HG03565 (cell line): Measurements from ENCODE around the gene PMPCA.

Source experiments
- ATAC-seq: cut with Tn5 transposase; IDR thresholded peaks from one replicate; pipeline ENCODE4 v1.9.1; 2021; ENCODE audit warnings: mild to moderate bottlenecking, moderate library complexity; ENCODE audit not compliant: unreplicated experiment

PMPCA gene

DNA sequence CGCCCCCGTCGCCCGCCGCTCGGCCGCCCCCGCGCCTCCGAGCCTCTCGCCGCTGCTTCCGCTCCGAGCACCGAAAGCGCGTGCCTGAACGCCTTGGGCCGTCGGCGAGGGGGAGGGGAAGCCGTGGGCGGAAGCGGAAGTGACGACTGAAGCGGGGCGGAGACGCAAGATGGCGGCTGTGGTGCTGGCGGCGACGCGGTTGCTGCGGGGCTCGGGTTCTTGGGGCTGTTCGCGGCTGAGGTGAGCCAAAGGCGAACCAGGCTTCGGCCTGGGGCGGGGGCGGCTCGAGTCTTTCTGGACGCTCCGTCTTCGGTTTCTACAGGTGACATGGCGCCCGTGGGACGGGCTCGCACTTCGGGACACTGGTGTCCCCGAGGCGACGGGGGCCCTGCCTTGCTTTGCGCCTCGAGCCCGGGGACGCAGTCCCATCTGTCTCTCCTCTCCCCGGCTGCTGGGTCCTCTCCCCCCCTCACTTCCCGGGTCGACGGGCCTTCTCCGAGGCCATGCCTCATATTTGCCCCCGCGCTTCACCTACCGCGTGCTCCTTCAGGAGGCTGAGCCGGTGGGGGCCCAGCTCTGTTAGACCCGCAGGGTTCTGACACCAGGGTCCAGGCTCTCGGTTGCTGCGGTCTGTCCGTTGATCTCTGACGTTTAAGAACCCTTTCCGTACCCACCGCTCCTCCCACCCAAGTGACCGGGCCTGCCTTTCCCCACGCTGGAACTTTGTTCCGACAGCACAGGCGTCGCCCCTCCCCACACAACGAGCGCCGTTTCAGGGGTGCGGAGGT, at the start of gene PMPCA, which contains the start of gene ENTR1:
Gene PMPCA (plus strand): TSS at position 159 of the 788 bp plus-strand sequence. CDS start 11 bp downstream, at position 170.
Gene ENTR1 (minus strand): TSS at position 115 of the 788 bp plus-strand sequence. CDS start 217 bp downstream, outside the sequence.
- peak; percentile 77 for ATAC-seq

GRCh38 chr9:136361047-136361753, 49.3 kb upstream of the PMPCA start:
- ATAC-seq = no peak

DNA sequence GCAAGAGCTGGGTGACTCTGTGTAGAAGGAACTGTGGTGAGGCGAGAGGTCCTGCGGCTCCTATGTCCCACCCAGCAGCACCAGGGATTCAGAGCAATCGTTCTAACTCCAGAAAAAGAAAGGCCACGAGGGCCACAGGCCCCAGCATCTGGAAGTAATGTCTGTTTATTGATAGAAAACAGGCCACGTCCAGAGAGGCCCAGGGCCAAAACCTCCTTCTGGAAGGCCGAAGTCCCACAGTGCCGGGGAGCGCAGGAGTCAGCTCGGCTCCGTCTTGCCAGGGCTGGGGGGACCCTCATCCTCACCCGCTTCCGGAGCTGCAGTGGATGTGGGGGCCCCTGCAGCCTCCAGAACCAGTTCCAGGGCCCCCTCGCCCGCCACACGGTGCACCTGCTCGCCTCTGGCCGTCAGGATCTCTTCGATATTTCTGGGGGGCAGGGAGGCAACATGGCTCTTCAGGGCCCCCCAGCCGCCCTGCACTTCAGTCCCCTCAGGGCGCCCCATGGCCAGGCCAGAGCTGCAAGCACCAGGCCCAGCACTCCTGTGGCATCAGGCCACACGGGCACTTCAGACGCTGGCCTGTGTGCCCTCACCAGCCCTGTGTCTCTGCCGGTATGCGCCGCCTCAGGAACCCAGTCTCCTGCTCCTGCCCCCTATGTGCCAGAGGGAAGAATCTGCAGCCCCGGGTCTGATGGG, 48.6 kb upstream of the PMPCA start:
- ATAC-seq = no peak

DNA sequence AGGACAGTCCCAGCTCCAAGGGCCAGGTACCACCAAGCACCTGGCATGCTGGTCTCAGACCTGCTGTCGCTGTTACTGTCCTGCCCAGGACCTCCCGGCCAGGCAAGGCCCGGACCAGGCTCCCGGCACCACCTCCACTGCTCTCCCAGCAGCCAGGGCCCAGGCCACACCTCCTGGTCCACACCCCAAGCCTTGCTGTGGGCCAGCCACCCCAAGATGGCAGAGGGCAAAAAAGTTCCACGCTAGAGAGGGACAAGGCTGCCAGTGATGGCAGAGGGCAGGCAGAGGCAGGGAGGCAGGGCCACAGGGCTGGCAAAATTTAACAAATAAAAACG, 48.0 kb upstream of the PMPCA start:
- ATAC-seq = no peak

DNA sequence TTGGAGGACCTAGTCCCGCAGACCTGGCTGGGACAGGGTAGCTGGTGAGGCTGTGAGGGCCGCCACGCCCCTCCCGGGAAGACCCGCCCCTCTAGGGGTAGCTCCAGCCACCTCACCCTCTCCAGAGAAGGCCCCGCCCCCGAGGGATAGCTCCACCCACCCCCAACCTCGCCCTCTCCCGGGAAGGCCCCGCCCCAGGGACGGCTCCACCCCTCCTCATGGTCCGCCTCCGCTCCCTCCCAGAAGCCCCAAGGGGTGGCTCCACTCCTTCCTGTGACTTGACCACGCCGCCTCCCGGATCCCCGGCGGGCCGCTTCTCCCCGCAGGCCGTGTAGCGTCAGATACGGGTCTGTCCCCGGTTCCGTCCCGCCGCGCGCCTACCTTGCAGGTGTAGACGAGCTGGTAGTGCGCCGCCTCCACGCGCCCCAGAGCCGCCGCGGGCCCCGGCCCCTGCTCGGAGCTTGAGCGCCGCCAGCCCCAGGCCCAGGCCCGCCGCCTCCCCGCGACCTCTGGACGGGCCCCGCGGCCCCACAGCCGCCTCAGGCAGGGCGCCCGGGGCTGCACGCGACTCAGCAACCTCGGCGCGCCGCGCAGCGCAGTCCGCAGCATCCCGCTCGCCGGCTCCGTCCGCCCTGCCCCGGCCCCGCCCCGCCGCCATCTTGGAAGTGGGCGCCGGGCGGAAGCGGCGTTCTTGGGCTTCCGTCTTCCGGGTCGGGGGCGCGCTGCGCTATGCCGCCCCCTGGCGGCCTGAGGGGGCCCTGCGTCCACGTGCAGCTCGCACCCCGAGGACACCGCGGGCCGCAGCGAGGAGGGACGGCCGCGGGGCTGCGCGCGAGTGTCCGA, 47.1 kb upstream of the PMPCA start, which contains the start of gene DNLZ:
Gene DNLZ (minus strand): TSS at position 639 of the 843 bp plus-strand sequence. CDS start 30 bp downstream, at position 609.
- peak; percentile 56 for ATAC-seq

- ATAC-seq = no peak
Observed at GRCh38 chr9:136363949-136364748, 46.3 kb upstream of the PMPCA start.

DNA sequence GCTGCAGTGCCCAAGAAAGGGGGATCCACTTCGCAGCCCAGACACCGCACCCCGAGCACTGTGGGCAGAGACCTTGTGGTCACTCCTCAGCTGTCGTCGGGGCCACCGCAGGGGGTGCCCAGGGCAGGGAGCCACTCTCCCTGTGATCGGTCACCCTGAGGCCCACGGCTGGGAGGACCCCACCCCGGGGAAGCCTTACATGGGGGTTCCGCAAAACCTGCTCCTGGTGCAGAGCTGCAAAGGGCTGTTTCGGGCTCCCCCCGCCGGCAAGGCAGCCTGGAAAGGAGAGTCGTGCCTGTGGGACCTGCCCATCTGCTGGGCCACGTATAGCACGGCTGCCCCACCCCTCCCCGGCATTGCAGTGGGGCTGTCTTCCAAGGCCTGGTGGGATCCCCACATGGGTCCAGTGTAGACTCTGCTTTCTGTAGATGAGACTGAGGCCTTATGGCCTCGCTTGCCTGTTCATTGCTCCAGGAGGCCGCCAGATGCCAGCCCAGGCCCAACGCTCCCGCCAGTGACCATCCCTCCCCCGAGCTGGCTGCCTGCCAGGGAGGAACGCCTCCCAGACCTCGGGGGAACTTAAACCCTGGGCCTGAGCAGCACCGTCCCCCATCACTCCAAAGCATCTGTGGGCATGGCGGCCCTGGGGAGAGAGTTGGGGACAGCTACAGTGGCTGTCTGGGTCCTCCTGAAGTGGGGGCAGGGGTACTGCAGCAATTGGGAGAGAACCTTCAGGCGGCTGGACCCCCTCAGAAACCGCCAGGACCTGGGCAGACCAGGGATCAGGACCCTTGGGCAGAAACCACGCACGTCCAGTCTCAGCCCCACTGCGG, 45.3 kb upstream of the PMPCA start:
- no peak for ATAC-seq

GRCh38 chr9:136365775-136366222, 44.7 kb upstream of the PMPCA start:
- no peak for ATAC-seq

DNA sequence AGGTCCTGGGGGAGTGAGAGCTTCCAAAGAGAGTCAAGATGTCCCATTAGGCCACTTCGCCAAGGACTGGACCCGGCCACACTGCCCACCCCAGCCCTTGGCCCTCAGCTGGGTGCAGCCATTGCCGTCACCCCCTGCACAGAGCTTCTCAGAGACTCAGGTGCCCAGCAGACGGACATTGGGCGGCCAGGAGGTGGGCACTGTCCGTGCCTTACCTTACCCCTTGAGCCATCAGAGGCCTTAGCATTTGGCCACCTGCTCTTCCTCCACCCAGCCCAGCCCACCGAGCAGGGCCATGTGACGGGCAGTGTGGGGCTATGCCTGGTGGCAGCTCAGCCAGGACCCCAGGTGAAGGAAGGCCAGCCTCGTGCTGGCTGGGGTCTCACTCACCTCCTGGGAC, 43.6 kb upstream of the PMPCA start:
- ATAC-seq = no peak

DNA sequence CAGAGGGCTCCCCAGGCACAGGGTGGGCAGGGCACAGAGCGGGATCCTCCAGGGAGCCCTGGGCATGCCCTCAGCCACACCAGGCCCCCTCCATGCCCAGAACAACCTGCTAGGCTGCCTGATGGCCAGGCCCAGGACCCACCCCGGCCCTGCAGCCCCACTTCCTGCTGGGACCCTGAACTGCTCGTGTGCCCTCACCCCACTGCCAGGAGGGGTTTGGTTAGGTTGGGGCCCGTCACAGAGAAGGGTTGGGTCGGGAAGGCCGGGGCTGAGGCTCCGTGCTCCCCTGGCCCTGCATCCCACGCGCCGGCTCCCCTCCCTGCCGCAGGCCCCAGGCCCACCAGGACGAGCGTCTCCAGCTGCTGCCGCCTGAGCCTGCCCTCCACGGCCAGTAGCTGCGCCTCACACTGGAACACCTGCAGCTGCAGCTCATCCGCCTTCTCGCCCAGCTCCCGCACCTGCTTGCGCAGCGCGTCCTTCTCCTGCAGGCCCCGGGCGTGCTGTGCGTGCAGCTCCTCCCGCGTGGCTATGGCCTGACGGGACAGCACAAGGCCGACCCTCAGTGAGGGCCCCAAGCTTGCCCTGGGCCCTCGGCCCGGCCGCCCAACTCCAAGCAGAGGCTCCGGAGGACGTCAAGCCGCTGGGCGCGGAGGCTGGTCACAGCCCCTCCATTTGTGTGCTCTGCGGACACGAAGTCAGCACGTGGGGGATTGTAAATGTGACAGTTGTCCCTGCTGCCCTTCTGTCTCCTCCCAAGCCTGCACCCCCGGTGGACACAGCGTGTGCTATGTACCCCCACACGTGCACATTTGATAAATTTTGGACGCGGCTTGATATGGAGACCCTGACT, 42.9 kb upstream of the PMPCA start:
- no peak for ATAC-seq

DNA sequence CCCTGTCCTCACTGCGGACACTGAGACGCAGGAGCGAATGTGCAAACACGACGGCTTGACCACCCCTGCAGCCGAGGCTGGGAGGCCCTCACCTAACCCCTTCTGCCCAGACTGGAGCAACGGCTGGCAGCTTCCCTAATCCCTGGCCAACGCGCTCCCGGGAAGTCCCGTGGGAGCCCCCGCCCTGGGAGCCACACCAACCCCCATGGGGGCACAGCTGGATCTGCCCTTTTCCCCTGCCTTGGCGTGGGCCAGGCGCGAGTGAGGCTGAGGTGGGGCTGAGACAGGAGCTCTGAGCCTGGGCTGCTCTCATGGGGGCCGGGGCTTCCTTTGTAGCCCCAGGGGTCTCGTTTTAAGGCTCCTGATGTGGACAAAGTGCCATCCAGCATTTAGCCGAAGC, 42.3 kb upstream of the PMPCA start:
- ATAC-seq = no peak

- ATAC-seq = no peak
Observed at GRCh38 chr9:136370037-136370436, 40.4 kb upstream of the PMPCA start.

DNA sequence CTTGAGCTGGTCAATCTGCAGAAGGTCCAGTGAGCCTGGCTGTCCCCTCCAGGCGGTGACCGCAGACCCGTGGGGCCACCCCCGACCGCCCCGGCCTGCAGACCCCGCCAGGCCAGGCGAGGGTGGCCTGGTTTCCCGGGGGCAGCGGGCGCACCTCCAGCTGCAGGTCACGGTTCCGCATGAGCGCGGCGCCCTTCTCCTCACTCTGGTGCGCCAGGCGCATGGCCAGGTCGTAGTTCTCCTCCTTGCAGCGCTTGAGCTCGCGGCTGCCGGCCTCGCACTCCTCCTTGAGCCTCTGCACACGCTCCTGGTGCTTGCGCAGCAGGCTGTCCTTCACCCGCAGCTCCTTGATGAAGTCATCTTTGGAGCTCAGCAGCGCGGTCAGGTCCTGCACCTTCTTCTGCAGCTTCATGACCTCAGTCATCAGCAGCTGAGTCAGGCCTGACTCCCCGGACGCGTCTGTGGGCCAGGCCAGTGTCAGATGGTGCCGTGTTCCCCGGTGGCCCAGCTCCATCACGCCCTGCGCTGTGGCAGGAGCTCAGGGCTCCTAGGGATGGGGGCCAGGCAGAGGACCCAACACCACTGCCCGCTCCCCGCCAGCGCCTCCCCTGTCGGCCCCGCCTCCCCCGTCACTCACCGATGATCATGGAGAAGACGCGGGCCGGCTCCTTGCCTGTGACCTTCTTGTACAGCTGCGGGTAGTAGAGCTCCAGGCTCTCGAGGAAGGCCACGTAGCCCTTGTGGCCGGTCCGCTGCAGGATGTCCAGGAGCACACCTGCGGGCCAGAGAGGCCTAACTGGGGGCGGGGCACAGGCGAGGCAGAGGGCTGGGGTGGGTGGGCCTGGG, 39.5 kb upstream of the PMPCA start:
- ATAC-seq = no peak

DNA sequence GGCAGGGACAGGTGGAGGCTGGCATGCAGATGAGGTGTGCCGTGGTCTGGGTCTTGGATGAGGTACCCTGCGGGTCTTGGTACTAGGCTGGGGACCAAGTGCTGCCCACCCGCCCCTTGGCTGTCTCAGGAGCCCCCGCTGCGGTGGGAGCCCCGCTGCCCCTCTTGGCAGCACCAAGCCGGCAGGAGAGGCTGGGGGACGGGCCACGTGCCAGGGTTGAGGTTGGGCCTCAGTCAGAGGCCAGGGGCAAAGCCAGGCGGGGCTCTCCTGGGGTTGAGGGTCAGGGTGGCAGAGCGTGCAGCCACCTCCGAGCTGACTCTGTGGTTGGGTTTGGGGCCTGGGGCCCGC, 39.0 kb upstream of the PMPCA start:
- ATAC-seq = no peak

- ATAC-seq = no peak
Observed at GRCh38 chr9:136372006-136372405, 38.5 kb upstream of the PMPCA start.

DNA sequence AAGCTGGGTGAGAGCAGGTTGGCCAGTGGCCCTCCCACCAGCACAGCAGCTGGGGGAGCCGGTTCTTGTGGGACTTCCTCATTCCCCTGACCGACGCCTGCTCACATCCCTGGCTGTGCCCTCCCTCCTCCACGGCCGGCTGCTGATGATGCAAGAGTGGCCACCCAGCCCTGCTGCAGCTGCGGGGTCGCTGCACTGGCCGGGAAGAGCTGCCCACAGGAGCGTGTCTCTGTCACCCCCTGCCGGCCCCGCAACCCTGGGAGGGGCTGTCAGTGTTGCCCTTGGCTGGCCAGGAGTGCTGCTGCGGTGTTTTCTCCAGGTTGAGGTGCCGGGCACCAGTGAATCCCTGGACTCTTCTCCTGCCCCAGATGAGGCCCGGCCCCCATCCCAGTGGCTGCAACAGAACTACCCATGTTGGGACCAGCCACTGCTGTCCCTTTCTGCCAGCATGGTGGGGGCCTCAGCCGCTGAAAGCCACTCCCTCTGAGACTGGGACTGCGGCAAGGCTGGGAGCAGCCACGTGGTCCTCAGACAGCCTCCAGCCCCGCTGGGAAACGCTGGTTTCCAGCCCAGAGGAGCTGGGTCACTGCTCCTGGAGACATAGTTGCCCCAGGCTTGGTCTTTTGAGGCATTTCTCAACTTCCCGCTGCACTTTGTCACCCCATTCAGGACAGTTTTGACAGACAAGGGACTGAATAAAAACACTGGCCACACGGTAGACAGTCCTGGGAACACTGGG, 37.7 kb upstream of the PMPCA start:
- no peak for ATAC-seq
